ENCODE results near the gene CCDC60. TPM values are rescaled to one million over a fixed set of nuclear protein-coding genes. Genes with fewer than 3 reads are reported as not detected.

CCDC60 gene
- total RNA-seq, 1 donor from 2014 or later, result 3.8 TPM

- no peaks in the 10 kb centered on the region for H3K36me3 Mint-ChIP-seq (ENCODE audit: unreplicated experiment)
- DNase-seq, result no peak
- TF ChIP-seq CTCF (IDR thresholded peaks at IDR 0.05; ENCODE audit: partially characterized antibody, unreplicated experiment), result no peak
- H3K27ac Mint-ChIP-seq (ENCODE audit: unreplicated experiment), result peak overlapping the region; percentile 79
- H3K4me1 Mint-ChIP-seq (ENCODE audit: low read depth, unreplicated experiment), result peaks cover 37% of the 10 kb centered on the region
- H3K4me3 Mint-ChIP-seq (ENCODE audit: unreplicated experiment), result no peak overlapping the region
- H3K27me3 Mint-ChIP-seq (ENCODE audit: unreplicated experiment), result peaks cover 5% of the 10 kb centered on the region
- peaks cover 14% of the 10 kb centered on the region for H3K9me3 Mint-ChIP-seq (ENCODE audit: unreplicated experiment)
Measured at GRCh38 chr12:119500209-119500608, 165.7 kb downstream of the CCDC60 start.

- H3K4me1 Mint-ChIP-seq (ENCODE audit: low read depth, unreplicated experiment), result peaks cover 29% of the 10 kb centered on the region
- H3K36me3 Mint-ChIP-seq (ENCODE audit: unreplicated experiment), result no peaks in the 10 kb centered on the region
- H3K27me3 Mint-ChIP-seq (ENCODE audit: unreplicated experiment), result peaks cover 2% of the 10 kb centered on the region
- no peak overlapping the region for H3K27ac Mint-ChIP-seq (ENCODE audit: unreplicated experiment)
- DNase-seq, result no peak
- peaks cover 12% of the 10 kb centered on the region for H3K9me3 Mint-ChIP-seq (ENCODE audit: unreplicated experiment)
- no peak overlapping the region for H3K4me3 Mint-ChIP-seq (ENCODE audit: unreplicated experiment)
- TF ChIP-seq CTCF (IDR thresholded peaks at IDR 0.05; ENCODE audit: partially characterized antibody, unreplicated experiment), result no peak
Measured at GRCh38 chr12:119501052-119501451, 166.5 kb downstream of the CCDC60 start.

- Mint-ChIP-seq H3K27ac (ENCODE audit: unreplicated experiment) (no peak overlapping the region), H3K9me3 (ENCODE audit: unreplicated experiment) (peaks cover 6% of the 10 kb centered on the region), H3K4me1 (ENCODE audit: low read depth, unreplicated experiment) (peaks cover 5% of the 10 kb centered on the region), H3K4me3 (ENCODE audit: unreplicated experiment) (no peak overlapping the region), H3K27me3 (ENCODE audit: unreplicated experiment) (peaks cover 2% of the 10 kb centered on the region), H3K36me3 (ENCODE audit: unreplicated experiment) (no peaks in the 10 kb centered on the region)
- TF ChIP-seq CTCF (IDR thresholded peaks at IDR 0.05; ENCODE audit: partially characterized antibody, unreplicated experiment), result no peak
- DNase-seq, result no peak
Measured at GRCh38 chr12:119505001-119505400, 170.5 kb downstream of the CCDC60 start.

- H3K9me3 Mint-ChIP-seq (ENCODE audit: unreplicated experiment), result no peaks in the 10 kb centered on the region
Measured at GRCh38 chr12:119512772-119513497, 178.4 kb downstream of the CCDC60 start.

More at GRCh38 chr12:119512772-119513497, 178.4 kb downstream of the CCDC60 start:
- Mint-ChIP-seq H3K36me3 (ENCODE audit: unreplicated experiment) (no peaks in the 10 kb centered on the region), H3K4me3 (ENCODE audit: unreplicated experiment) (no peak overlapping the region), H3K27ac (ENCODE audit: unreplicated experiment) (no peak overlapping the region), H3K4me1 (ENCODE audit: low read depth, unreplicated experiment) (peaks cover 3% of the 10 kb centered on the region), H3K27me3 (ENCODE audit: unreplicated experiment) (peaks cover 1% of the 10 kb centered on the region)
- no peak for DNase-seq
- no peak for TF ChIP-seq CTCF (IDR thresholded peaks at IDR 0.05; ENCODE audit: partially characterized antibody, unreplicated experiment)

All from glutamatergic neuron (in vitro differentiated cells).